GM23248 (cell line): ENCODE data around the gene ZSWIM5.

Experiments
- EZH2 ChIP-seq: fragments of 200-600 bp; sonication (generic); IDR thresholded peaks from 2 replicates; pipeline ENCODE4 v1.6.1; 2018; ENCODE audit warnings: antibody characterized with exemption, mild to moderate bottlenecking; ENCODE audit not compliant: insufficient read depth, poor library complexity, severe bottlenecking
- EZH2phosphoT487 ChIP-seq: fragments of 200-600 bp; sonication (generic); IDR thresholded peaks from 2 replicates; pipeline ENCODE4 v1.6.1; 2018; ENCODE audit warnings: antibody characterized with exemption, moderate library complexity, mild to moderate bottlenecking, low read depth; ENCODE audit not compliant: insufficient read depth

- TF ChIP-seq EZH2 (no peak), EZH2phosphoT487 (no peak)
Observed at GRCh38 chr1:45116820-45117219, 89.6 kb downstream of the ZSWIM5 start.
